Neural cell (in vitro differentiated cells): ENCODE data around the gene KLF13. TPM values are rescaled to one million over a fixed set of nuclear protein-coding genes. Genes with fewer than 3 reads are reported as not detected.

Experiments used
- H2AFZ ChIP-seq: fragments of 200-600, 300-800 bp; sonication (generic), shearing (Covaris generic); 2 replicates; pipeline ENCODE4 v1.6.0; 2014; ENCODE audit warnings: low read depth, mild to moderate bottlenecking, antibody characterized with exemption, low read length, moderate library complexity
- H3F3A ChIP-seq: fragments of 200-600 bp; shearing (Covaris generic); 2 replicates; pipeline ENCODE4 v1.6.1; 2016; ENCODE audit warnings: mild to moderate bottlenecking, moderate library complexity, mixed read lengths, antibody characterized with exemption, low read length; ENCODE audit not compliant: insufficient read depth, poor library complexity, severe bottlenecking
- H3K27ac ChIP-seq: fragments of 200-600, 300-800 bp; sonication (generic), shearing (Covaris generic); 2 replicates; pipeline ENCODE4 v1.5.1; 2014; ENCODE audit warnings: mild to moderate bottlenecking, low read length, moderate library complexity
- H3K27me3 ChIP-seq: fragments of 300-800, 200-600 bp; sonication (generic), shearing (Covaris generic); 2 replicates; pipeline ENCODE4 v1.6.0; 2014; ENCODE audit warnings: mild to moderate bottlenecking, low read depth, low read length, moderate library complexity; ENCODE audit not compliant: insufficient read depth
- H3K36me3 ChIP-seq: fragments of 300-800, 200-600 bp; sonication (generic), shearing (Covaris generic); 2 replicates; pipeline ENCODE4 v1.5.1; 2014; ENCODE audit warnings: mild to moderate bottlenecking, antibody characterized with exemption, low read length, moderate library complexity; ENCODE audit not compliant: insufficient read depth
- H3K4me2 ChIP-seq: fragments of 300-800, 200-600 bp; sonication (generic), shearing (Covaris generic); 2 replicates; pipeline ENCODE4 v1.6.0; 2014; ENCODE audit warnings: mild to moderate bottlenecking, low read length
- H3K4me3 ChIP-seq: fragments of 300-800, 200-600 bp; sonication (generic), shearing (Covaris generic); 2 replicates; pipeline ENCODE4 v1.5.1; 2014; ENCODE audit warnings: mild to moderate bottlenecking, low read length, moderate library complexity
- H3K79me2 ChIP-seq: fragments of 200-600 bp; shearing (Covaris generic); replicated peaks from 2 replicates; pipeline ENCODE4 v1.6.0; 2014; ENCODE audit warnings: mild to moderate bottlenecking, low read length, moderate library complexity; ENCODE audit not compliant: insufficient read depth
- H3K9ac ChIP-seq: fragments of 300-800, 200-600 bp; sonication (generic), shearing (Covaris generic); 2 replicates; pipeline ENCODE4 v1.6.1; 2016; ENCODE audit warnings: mild to moderate bottlenecking, low read length, mixed read lengths
- H3K9me2 ChIP-seq: fragments of 200-600 bp; shearing (Covaris generic); 2 replicates; pipeline ENCODE4 v1.6.1; 2016; ENCODE audit warnings: mild to moderate bottlenecking, low read length, mixed read lengths; ENCODE audit not compliant: insufficient read depth
- H3K9me3 ChIP-seq: fragments of 200-600, 300-800 bp; sonication (generic), shearing (Covaris generic); 2 replicates; pipeline ENCODE4 v1.6.1; 2016; ENCODE audit warnings: mild to moderate bottlenecking, mixed run types, low read length, moderate library complexity, mixed read lengths
- H4K20me1 ChIP-seq: fragments of 200-600 bp; shearing (Covaris generic); 2 replicates; pipeline ENCODE4 v1.6.1; 2016; ENCODE audit warnings: mild to moderate bottlenecking, mixed run types; ENCODE audit not compliant: insufficient read depth
- CTCF ChIP-seq: fragments of 450-650 bp; IDR thresholded peaks from 2 replicates; pipeline ENCODE4 v1.5.1; 2014; ENCODE audit warnings: antibody characterized with exemption, mild to moderate bottlenecking, moderate library complexity; ENCODE audit not compliant: poor library complexity, severe bottlenecking
- EP300 ChIP-seq: fragments of 450-650 bp; conservative IDR thresholded peaks from 2 replicates; pipeline ENCODE4 v1.6.1; 2014; ENCODE audit warnings: antibody characterized with exemption, mild to moderate bottlenecking, moderate library complexity; ENCODE audit not compliant: poor library complexity, severe bottlenecking
- EZH2 ChIP-seq: fragments of 200-600, 300-800 bp; shearing (Covaris generic), sonication (generic); IDR thresholded peaks from 2 replicates; pipeline ENCODE4 v1.6.1; 2014; ENCODE audit warnings: antibody characterized with exemption, low read length, borderline replicate concordance, mild to moderate bottlenecking; ENCODE audit not compliant: insufficient read depth, poor library complexity, severe bottlenecking
- MXI1 ChIP-seq: fragments of 450-650 bp; conservative IDR thresholded peaks from 2 replicates; pipeline ENCODE4 v1.6.1; 2014; ENCODE audit warnings: antibody characterized with exemption, mild to moderate bottlenecking; ENCODE audit not compliant: poor library complexity, severe bottlenecking
- POLR2AphosphoS5 ChIP-seq: IDR thresholded peaks from 2 replicates; pipeline ENCODE4 v1.6.1; 2012
- RAD21 ChIP-seq: fragments of 450-650 bp; conservative IDR thresholded peaks from 2 replicates; pipeline ENCODE4 v1.6.1; 2014; ENCODE audit warnings: antibody characterized with exemption, mild to moderate bottlenecking, moderate library complexity
- REST ChIP-seq: IDR thresholded peaks from 2 replicates; pipeline ENCODE4 v1.6.1; 2012; ENCODE audit warnings: borderline replicate concordance
- SMC3 ChIP-seq: fragments of 450-650 bp; conservative IDR thresholded peaks from 2 replicates; pipeline ENCODE4 v1.6.1; 2014; ENCODE audit warnings: antibody characterized with exemption, mild to moderate bottlenecking, moderate library complexity; ENCODE audit not compliant: poor library complexity
- TAF1 ChIP-seq: IDR thresholded peaks from 2 replicates; pipeline ENCODE4 v1.6.1; 2012; ENCODE audit warnings: low read depth
- polyA plus RNA-seq: library from polyadenylated mRNA; depleted of rRNA; stranded (reverse); fragments of >200 nt; gene quantifications from 2 replicates; pipeline ENCODE4 v1.2.3, GENCODE V29; 2014

KLF13 gene
- polyA plus RNA-seq, 1 donor from 2014 or later = 17.0 TPM

- H3K27ac ChIP-seq = no peak overlapping the region
- H3K9me3 ChIP-seq = peaks cover 3% of the 10 kb centered on the region
- H3K36me3 ChIP-seq = no peaks in the 10 kb centered on the region
- H3K9me2 ChIP-seq = no peaks in the 10 kb centered on the region
- H3K4me3 ChIP-seq = no peak overlapping the region
- H3F3A ChIP-seq = no peaks in the 10 kb centered on the region
- H4K20me1 ChIP-seq = no peaks in the 10 kb centered on the region
- no peak overlapping the region for H3K9ac ChIP-seq
- no peak overlapping the region for H2AFZ ChIP-seq
- no peaks in the 10 kb centered on the region for H3K27me3 ChIP-seq
- no peak for TF ChIP-seq REST
- TF ChIP-seq POLR2AphosphoS5 = no peak
- TF ChIP-seq SMC3 = no peak
- TF ChIP-seq CTCF = no peak
- no peak for TF ChIP-seq RAD21
- no peak for TF ChIP-seq EP300
- no peak for TF ChIP-seq TAF1
- TF ChIP-seq MXI1 = no peak
- no peak for TF ChIP-seq EZH2
- no peak overlapping the region for H3K4me2 ChIP-seq
- H3K79me2 ChIP-seq = no peaks in the 10 kb centered on the region
Observed at GRCh38 chr15:31280831-31281216, 45.8 kb upstream of the KLF13 start.

- H2AFZ ChIP-seq = no peak overlapping the region
- peaks cover 3% of the 10 kb centered on the region for H3K9me3 ChIP-seq
- no peak for TF ChIP-seq RAD21
- no peak for TF ChIP-seq SMC3
- TF ChIP-seq MXI1 = no peak
- TF ChIP-seq REST = no peak
- no peak for TF ChIP-seq EZH2
- no peaks in the 10 kb centered on the region for H4K20me1 ChIP-seq
- no peaks in the 10 kb centered on the region for H3K9me2 ChIP-seq
- H3K79me2 ChIP-seq = no peaks in the 10 kb centered on the region
- no peak overlapping the region for H3K9ac ChIP-seq
- H3F3A ChIP-seq = no peaks in the 10 kb centered on the region
- H3K4me2 ChIP-seq = no peak overlapping the region
- no peak overlapping the region for H3K27ac ChIP-seq
- H3K36me3 ChIP-seq = no peaks in the 10 kb centered on the region
- H3K27me3 ChIP-seq = no peaks in the 10 kb centered on the region
- H3K4me3 ChIP-seq = no peak overlapping the region
Observed at GRCh38 chr15:31283043-31283442, 43.6 kb upstream of the KLF13 start.
